PC-3 (cell line): ENCODE data around the gene EMILIN2. TPM values are rescaled to one million over a fixed set of nuclear protein-coding genes. Genes with fewer than 3 reads are reported as not detected.

Experiments used
- ATAC-seq: fragments of 200-7000 bp; cut with Tn5 transposase; 2 replicates; pipeline ENCODE4 v1.9.1; 2020; ENCODE audit warnings: mild to moderate bottlenecking, moderate library complexity
- BruUV-seq: library from RNA; stranded (reverse); fragments of 400-500 nt; replicated peaks from 2 replicates; lab custom pipeline; 2021; lab: Mats Ljungman, UMichigan
- CTCF ChIA-PET: fragments of 300-600 bp; sonication (Branson Sonifier 250); formaldehyde crosslinking; loops from one replicate; lab custom pipeline; 2022; ENCODE audit warnings: antibody characterized with exemption; lab: Charles Lee
- POLR2A ChIA-PET: fragments of 300-600 bp; sonication (Branson Sonifier 250); formaldehyde crosslinking; loops from one replicate; lab custom pipeline; 2022; ENCODE audit warnings: antibody characterized with exemption; ENCODE audit not compliant: unreplicated experiment; lab: Charles Lee
- DNase-seq: peaks from one replicate; pipeline ENCODE4 v3.0.0-alpha.2; 2015
- H2AFZ ChIP-seq: fragments of 300-600 bp; sonication (generic); 2 replicates; pipeline ENCODE4 v1.6.0; 2016; ENCODE audit warnings: antibody characterized with exemption, low read length
- H3F3A ChIP-seq: fragments of 300-600 bp; sonication (generic); one replicate; pipeline ENCODE4 v1.6.0; 2017; ENCODE audit warnings: antibody characterized with exemption, low read length, control low read depth, mild to moderate bottlenecking; ENCODE audit not compliant: unreplicated experiment
- H3K27ac ChIP-seq: fragments of 300-600 bp; sonication (generic); 2 replicates; pipeline ENCODE4 v1.5.1; 2016; ENCODE audit warnings: mild to moderate bottlenecking, low read length
- H3K27me3 ChIP-seq: fragments of 300-600 bp; sonication (generic); 2 replicates; pipeline ENCODE4 v1.6.1; 2016; ENCODE audit warnings: low read length, mixed read lengths
- H3K36me3 ChIP-seq: fragments of 300-600 bp; sonication (generic); 2 replicates; pipeline ENCODE4 v1.6.1; 2016; ENCODE audit warnings: low read depth, mixed run types, low read length, mixed read lengths
- H3K4me1 ChIP-seq: fragments of 300-600 bp; sonication (generic); 2 replicates; pipeline ENCODE4 v1.5.1; 2016; ENCODE audit warnings: low read length; ENCODE audit not compliant: insufficient read depth
- H3K4me2 ChIP-seq: fragments of 300-600 bp; sonication (generic); 2 replicates; pipeline ENCODE4 v1.6.0; 2016; ENCODE audit warnings: low read length
- H3K4me3 ChIP-seq: fragments of 300-600 bp; sonication (generic); 2 replicates; pipeline ENCODE4 v1.5.1; 2016; ENCODE audit warnings: mild to moderate bottlenecking, low read length, mixed read lengths
- H3K79me2 ChIP-seq: fragments of 300-600 bp; sonication (generic); 2 replicates; pipeline ENCODE4 v1.6.1; 2017; ENCODE audit warnings: low read length, mixed read lengths
- H3K9ac ChIP-seq: fragments of 300-600 bp; sonication (generic); 2 replicates; pipeline ENCODE4 v1.6.0; 2016; ENCODE audit warnings: mild to moderate bottlenecking, low read length
- H3K9me2 ChIP-seq: fragments of 300-600 bp; sonication (generic); replicated peaks from 2 replicates; pipeline ENCODE4 v1.6.1; 2016; ENCODE audit warnings: mixed run types, low read length, mixed read lengths
- H3K9me3 ChIP-seq: fragments of 300-600 bp; sonication (generic); 2 replicates; pipeline ENCODE4 v1.6.1; 2016; ENCODE audit warnings: low read length, mixed read lengths
- H4K20me1 ChIP-seq: fragments of 300-600 bp; sonication (generic); 2 replicates; pipeline ENCODE4 v1.6.1; 2016; ENCODE audit warnings: low read length, mixed read lengths
- CTCF ChIP-seq: fragments of 300-600 bp; sonication (generic); conservative IDR thresholded peaks from 2 replicates; pipeline ENCODE4 v1.5.1; 2017; ENCODE audit warnings: antibody characterized with exemption, low read depth, mild to moderate bottlenecking, low read length
- EZH2 ChIP-seq: fragments of 300-600 bp; sonication (generic); IDR thresholded peaks from one replicate; pipeline ENCODE4 v1.6.1; 2017; ENCODE audit warnings: antibody characterized with exemption, mild to moderate bottlenecking, low read length; ENCODE audit not compliant: unreplicated experiment
- EZH2phosphoT487 ChIP-seq: fragments of 300-600 bp; sonication (generic); IDR thresholded peaks from 2 replicates; pipeline ENCODE4 v1.6.1; 2018; ENCODE audit warnings: mild to moderate bottlenecking, antibody characterized with exemption, low read length, borderline replicate concordance
- intact Hi-C: fragments of 100-400 bp; cut with micrococcal nuclease; formaldehyde crosslinking; loops from 2 replicates; pipeline ENCODE4 v1.9.0; 2023
- total RNA-seq: library from RNA; depleted of rRNA; stranded (reverse); fragments of >200 nt; gene quantifications from 2 replicates; pipeline ENCODE4 v1.2.3, GENCODE V29; 2014

EMILIN2 gene
- total RNA-seq, 1 experiment from 2014 or later, result 17.1 TPM

- BruUV-seq, result no TSS peak
- Histone ChIP-seq H3F3A (no peaks in the 10 kb centered on the region), H3K36me3 (no peaks in the 10 kb centered on the region), H3K4me1 (no peaks in the 10 kb centered on the region), H3K27ac (no peak overlapping the region), H3K9ac (no peak overlapping the region), H3K79me2 (peaks cover 2% of the 10 kb centered on the region), H3K4me3 (no peak overlapping the region), H3K9me3 (no peaks in the 10 kb centered on the region), H4K20me1 (no peaks in the 10 kb centered on the region), H3K4me2 (no peak overlapping the region), H3K27me3 (no peaks in the 10 kb centered on the region), H3K9me2 (no peaks in the 10 kb centered on the region), H2AFZ (no peak overlapping the region)
- CTCF ChIA-PET, result no interaction called here
- TF ChIP-seq EZH2phosphoT487, result no peak
- no peak for TF ChIP-seq EZH2
- no peak for TF ChIP-seq CTCF
- POLR2A ChIA-PET, result no interaction called here
- ATAC-seq (no peak), DNase-seq (no peak)
- intact Hi-C loops, result no loop called here
Measured at GRCh38 chr18:2959341-2959740, 112.5 kb downstream of the EMILIN2 start.

GRCh38 chr18:2960983-2961696, 114.3 kb downstream of the EMILIN2 start:
- no peak overlapping the region for H2AFZ ChIP-seq
- no peak overlapping the region for H3K9ac ChIP-seq
- intact Hi-C loops, result no loop called here
- BruUV-seq, result no TSS peak
- no peaks in the 10 kb centered on the region for H3K9me2 ChIP-seq
- no peak overlapping the region for H3K4me2 ChIP-seq
- no peaks in the 10 kb centered on the region for H3K27me3 ChIP-seq
- CTCF ChIA-PET, result no interaction called here
- H3F3A ChIP-seq, result no peaks in the 10 kb centered on the region
- no peaks in the 10 kb centered on the region for H3K9me3 ChIP-seq
- DNase-seq (no peak), ATAC-seq (no peak)
- H3K36me3 ChIP-seq, result no peaks in the 10 kb centered on the region
- POLR2A ChIA-PET, result no interaction called here
- H3K27ac ChIP-seq, result no peak overlapping the region
- no peak overlapping the region for H3K4me3 ChIP-seq
- no peaks in the 10 kb centered on the region for H3K4me1 ChIP-seq
- TF ChIP-seq EZH2, result no peak
- TF ChIP-seq CTCF, result no peak
- TF ChIP-seq EZH2phosphoT487, result no peak
- peaks cover 6% of the 10 kb centered on the region for H3K79me2 ChIP-seq
- no peaks in the 10 kb centered on the region for H4K20me1 ChIP-seq

- POLR2A ChIA-PET, result no interaction called here
- intact Hi-C loops, result no loop called here
- no peak overlapping the region for H3K4me2 ChIP-seq
- no peaks in the 10 kb centered on the region for H3K36me3 ChIP-seq
- no peaks in the 10 kb centered on the region for H3K27me3 ChIP-seq
- no peak overlapping the region for H3K9ac ChIP-seq
- CTCF ChIA-PET, result no interaction called here
- ATAC-seq (no peak), DNase-seq (no peak)
- no peaks in the 10 kb centered on the region for H4K20me1 ChIP-seq
- no peaks in the 10 kb centered on the region for H3F3A ChIP-seq
- TF ChIP-seq EZH2phosphoT487, result no peak
- TF ChIP-seq EZH2, result no peak
- no peak for TF ChIP-seq CTCF
- no peaks in the 10 kb centered on the region for H3K9me2 ChIP-seq
- BruUV-seq, result no TSS peak
- no peak overlapping the region for H3K4me3 ChIP-seq
- H3K27ac ChIP-seq, result no peak overlapping the region
- no peaks in the 10 kb centered on the region for H3K9me3 ChIP-seq
- H2AFZ ChIP-seq, result no peak overlapping the region
- H3K4me1 ChIP-seq, result no peaks in the 10 kb centered on the region
- peaks cover 6% of the 10 kb centered on the region for H3K79me2 ChIP-seq
Measured at GRCh38 chr18:2961821-2962220, 115.0 kb downstream of the EMILIN2 start.
